ENCODE results near the gene CHCHD6.
A peak's percentile ranks its signal among the peaks of the same experiment; 100 is the strongest.

CHCHD6 gene

DNA sequence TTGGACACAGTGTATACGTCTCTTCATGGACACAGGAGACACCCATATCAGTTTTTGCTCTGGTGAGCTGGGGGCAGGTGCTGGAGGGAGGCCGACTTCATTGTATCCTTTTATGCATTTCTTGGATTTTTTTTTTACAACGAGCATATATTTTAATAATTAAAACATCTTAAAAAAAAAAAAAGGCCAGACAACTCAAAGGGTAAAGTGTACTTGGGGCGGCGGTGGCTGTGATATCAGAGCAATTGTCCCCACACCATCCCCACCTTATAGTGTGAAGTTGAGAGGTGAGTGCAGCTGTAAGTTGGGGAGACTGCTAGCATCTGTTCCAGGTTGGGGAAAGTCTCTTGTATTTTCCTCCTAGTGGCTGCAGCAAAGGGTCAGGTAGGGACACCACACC, 266.9 kb downstream of the CHCHD6 start:
- no peak for DNase-seq (ENCODE audit: low read depth in 2 of 3, low spot score in 1 of 3)

DNA sequence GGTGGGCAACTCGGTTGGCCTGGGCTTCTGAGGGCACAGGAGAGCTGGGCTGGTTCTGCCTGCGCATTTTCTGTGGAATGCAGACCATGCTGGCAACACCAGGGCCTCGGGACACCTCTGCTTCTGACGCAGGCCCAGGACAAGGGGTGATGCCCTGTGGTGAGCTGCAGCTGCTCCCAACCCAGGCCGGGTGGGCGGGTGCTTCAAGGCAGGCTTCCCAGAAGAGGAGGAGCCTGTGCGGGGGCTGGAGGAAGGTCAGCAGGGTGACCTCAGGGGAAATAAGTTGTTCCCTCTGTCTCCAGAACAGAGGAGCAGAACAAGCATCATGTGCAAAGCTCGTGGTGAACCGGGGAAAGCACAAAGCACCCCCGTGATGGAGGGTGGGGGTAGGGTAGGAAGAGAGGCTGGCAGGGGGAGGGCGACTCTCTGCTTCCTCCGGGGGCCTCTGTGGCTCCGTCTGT, 267.9 kb downstream of the CHCHD6 start:
- DNase-seq (ENCODE audit: low read depth in 2 of 3, low spot score in 1 of 3), result no peak

- DNase-seq (ENCODE audit: low read depth in 2 of 3, low spot score in 1 of 3), result no peak
These were observed 268.8 kb downstream of the CHCHD6 start for GRCh38 chr3:126972866-126973265.

- no peak for DNase-seq (ENCODE audit: low read depth in 2 of 3, low spot score in 1 of 3)
These were observed 269.8 kb downstream of the CHCHD6 start for GRCh38 chr3:126973814-126974213.

DNA sequence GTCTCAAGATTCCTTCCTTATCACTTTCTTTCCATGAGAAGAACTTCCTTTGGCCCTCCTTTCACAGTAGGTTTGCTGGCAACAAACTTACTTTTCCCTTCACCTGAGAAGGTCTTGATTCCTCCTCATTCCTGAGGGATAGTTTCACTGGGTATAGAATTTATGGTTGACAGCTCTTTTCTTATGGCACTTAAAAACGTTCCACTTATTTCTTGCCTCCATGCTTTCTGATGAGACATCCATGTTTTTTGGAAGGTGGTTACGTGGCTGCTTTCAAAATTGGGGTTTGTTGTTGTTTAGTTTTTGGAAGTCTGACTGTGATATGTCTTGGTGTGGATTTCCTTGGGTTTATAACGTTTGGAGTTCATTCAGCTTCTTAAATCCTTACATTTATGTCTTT, 270.7 kb downstream of the CHCHD6 start:
- DNase-seq (ENCODE audit: low read depth in 2 of 3, low spot score in 1 of 3), result no peak

- DNase-seq (ENCODE audit: low read depth in 2 of 3, low spot score in 1 of 3), result no peak
These were observed 272.9 kb downstream of the CHCHD6 start for GRCh38 chr3:126976906-126977305.

GRCh38 chr3:126977821-126978220, 273.8 kb downstream of the CHCHD6 start:
- DNase-seq (ENCODE audit: low read depth in 2 of 3, low spot score in 1 of 3), result no peak

GRCh38 chr3:126978291-126978690, 274.3 kb downstream of the CHCHD6 start:
- no peak for DNase-seq (ENCODE audit: low read depth in 2 of 3, low spot score in 1 of 3)

- DNase-seq (ENCODE audit: low read depth in 2 of 3, low spot score in 1 of 3), result no peak
These were observed 275.1 kb downstream of the CHCHD6 start for GRCh38 chr3:126979046-126979628.

- DNase-seq (ENCODE audit: low read depth in 2 of 3, low spot score in 1 of 3), result no peak
These were observed 276.3 kb downstream of the CHCHD6 start for GRCh38 chr3:126980266-126980811.

DNA sequence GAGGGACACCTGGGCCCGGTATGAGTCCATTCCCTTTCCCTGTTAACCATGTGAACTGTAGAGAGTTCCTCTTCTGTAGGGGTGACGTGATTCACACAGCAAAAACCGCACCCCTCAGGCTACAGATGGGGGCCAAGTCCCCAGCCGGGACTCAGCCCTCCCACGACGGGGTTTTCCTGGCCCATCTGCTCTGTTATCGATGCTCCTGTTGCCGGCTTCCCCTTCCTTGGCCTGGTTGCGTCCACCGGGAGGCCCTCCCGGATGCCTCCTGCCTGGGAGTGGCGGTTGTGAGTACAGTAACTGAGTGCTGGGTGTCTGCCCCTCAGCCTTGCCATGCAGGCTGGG, 278.1 kb downstream of the CHCHD6 start:
- peak; percentile 20 to 40 (median 25) for DNase-seq (ENCODE audit: low read depth in 2 of 3, low spot score in 1 of 3)

DNA sequence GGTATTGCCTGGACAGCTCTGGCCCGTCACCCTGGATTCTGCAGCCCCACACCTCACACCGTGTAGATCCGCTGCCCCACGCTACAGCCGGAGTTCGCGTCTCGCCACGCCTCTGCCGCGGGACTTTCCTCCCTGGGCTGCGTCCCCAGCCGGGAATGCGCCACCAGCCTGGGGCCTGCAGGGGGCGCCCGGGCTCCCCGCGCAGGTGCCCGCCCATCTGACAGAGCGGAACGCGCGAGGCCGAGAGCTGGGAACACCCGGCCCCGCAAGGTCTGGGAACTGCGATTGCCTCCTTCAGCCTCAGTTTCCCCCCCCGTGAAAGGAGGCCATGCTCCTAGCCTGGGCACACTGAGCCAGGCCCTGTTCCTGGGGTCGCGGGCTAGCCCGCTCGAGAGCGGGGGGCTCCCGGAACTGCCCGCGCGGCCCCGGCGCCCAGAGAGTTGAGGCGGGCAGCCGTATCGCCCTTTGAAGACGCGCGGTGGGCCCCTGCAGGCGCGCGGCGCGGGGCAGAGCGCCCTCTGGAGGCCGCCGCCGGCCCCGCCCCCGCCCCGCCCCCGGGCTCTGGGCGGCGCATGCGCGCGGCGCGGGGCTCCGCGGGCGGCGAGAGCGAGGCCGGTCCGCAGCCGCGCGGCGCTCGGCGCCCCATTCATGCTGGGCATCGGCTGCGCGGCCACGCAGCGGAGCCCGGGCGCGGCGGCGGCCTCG, 278.6 kb downstream of the CHCHD6 start, which contains the start of gene PLXNA1:
Gene PLXNA1, plus strand, starts transcription at position 645 of the 705 bp plus-strand sequence. CDS start 5,479 bp downstream, outside the sequence.
- DNase-seq (ENCODE audit: low read depth in 2 of 3, low spot score in 1 of 3), result peak; percentile 69 to 78 (median 70)

DNA sequence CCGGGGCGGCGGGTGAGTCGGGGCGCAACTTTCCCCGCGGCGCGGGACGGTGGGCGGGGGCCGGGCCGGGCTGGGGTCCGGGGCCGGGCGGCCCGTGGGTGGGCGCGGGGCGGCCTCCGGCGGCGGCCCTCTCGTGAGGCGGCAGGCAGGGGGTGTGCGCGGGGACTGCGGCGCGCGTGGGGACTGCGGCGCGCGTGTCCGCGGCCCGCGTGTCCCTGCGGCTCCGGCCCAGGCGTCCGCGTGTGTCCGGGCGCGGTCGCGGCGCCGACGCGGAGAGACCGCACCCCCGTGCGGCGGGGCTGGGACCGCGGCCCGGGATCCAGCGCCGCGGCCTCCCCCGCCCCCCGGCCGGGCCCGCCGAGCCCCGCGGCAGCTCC, 279.2 kb downstream of the CHCHD6 start:
- DNase-seq (ENCODE audit: low read depth in 2 of 3, low spot score in 1 of 3), result no peak

GRCh38 chr3:126983653-126984390, 279.8 kb downstream of the CHCHD6 start:
- peak in 2 of 3 donors; percentile 8 to 24 for DNase-seq (ENCODE audit: low read depth in 2 of 3, low spot score in 1 of 3)

- DNase-seq (ENCODE audit: low read depth in 2 of 3, low spot score in 1 of 3), result no peak
These were observed 280.5 kb downstream of the CHCHD6 start for GRCh38 chr3:126984391-126985131.

- DNase-seq (ENCODE audit: low read depth in 2 of 3, low spot score in 1 of 3), result no peak
These were observed 281.3 kb downstream of the CHCHD6 start for GRCh38 chr3:126985132-126985985.

DNA sequence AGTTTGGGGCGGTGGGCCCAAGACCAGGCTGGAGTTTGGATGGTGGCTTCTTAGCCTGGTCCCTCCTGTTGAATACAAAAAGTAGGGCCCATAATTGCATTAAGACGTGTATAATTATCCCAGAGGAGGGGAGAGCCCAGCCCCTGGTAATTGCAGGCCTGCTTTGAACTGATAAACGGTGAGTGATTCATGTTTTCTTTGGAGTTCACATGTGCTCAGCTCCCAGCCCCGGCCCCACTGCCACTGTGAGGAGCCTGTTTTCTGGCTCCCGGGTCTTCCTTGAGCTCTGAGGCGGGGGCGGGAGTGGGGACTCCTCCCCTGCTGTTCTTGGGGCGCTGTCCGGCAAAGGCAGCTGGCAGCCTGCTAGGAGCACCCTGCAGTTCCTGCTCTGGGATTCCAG, 282.0 kb downstream of the CHCHD6 start:
- DNase-seq (ENCODE audit: low read depth in 2 of 3, low spot score in 1 of 3), result no peak

DNA sequence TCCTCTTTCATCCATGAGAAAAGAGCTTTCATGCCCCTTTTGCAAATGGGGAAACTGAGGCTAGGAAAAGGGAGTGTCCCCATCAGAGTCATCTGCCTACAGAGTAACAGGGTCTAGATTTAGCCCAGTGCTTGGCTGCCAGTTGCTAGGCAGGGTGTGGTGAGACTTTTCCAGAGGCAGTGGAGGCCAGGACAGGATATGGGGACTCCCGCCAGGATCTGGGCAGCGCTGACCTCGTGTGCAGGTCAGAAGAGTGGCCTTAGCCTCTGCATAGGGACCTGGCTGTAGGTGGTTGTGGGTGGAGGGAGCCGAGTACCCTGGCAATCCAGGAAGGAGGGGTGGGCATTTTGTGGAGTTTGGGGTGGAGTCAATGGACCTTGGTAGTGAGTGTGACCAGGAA, 283.1 kb downstream of the CHCHD6 start:
- DNase-seq (ENCODE audit: low read depth in 2 of 3, low spot score in 1 of 3), result no peak

- no peak for DNase-seq (ENCODE audit: low read depth in 2 of 3, low spot score in 1 of 3)
These were observed 283.6 kb downstream of the CHCHD6 start for GRCh38 chr3:126987596-126987995.

DNA sequence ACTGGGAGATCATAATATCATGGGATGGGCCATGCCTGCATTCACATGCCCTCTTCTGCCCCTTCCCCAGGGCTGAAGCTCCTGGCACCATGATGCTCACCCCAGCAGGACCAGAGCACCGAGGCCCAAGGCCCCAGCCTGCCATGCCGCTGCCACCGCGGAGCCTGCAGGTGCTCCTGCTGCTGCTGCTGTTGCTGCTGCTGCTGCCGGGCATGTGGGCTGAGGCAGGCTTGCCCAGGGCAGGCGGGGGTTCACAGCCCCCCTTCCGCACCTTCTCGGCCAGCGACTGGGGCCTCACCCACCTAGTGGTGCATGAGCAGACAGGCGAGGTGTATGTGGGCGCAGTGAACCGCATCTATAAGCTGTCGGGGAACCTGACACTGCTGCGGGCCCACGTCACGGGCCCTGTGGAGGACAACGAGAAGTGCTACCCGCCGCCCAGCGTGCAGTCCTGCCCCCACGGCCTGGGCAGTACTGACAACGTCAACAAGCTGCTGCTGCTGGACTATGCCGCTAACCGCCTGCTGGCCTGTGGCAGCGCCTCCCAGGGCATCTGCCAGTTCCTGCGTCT, 284.5 kb downstream of the CHCHD6 start:
- DNase-seq (ENCODE audit: low read depth in 2 of 3, low spot score in 1 of 3), result no peak
